CD4-positive, alpha-beta T cell treated with Interleukin-1 beta for 1 hour (primary cell): ENCODE measurements around the gene SFXN5.
"Not testable (repeated sequence)": the region's sequence is repeated elsewhere in the genome, so short reads cannot be mapped to it uniquely, and the experiment has no call there.

ENCODE experiments used
- DNase-seq, 2 donors: peaks; one replicate each; pipeline ENCODE4 v3.0.0-alpha.2; 2020 to 2022

SFXN5 gene

DNA sequence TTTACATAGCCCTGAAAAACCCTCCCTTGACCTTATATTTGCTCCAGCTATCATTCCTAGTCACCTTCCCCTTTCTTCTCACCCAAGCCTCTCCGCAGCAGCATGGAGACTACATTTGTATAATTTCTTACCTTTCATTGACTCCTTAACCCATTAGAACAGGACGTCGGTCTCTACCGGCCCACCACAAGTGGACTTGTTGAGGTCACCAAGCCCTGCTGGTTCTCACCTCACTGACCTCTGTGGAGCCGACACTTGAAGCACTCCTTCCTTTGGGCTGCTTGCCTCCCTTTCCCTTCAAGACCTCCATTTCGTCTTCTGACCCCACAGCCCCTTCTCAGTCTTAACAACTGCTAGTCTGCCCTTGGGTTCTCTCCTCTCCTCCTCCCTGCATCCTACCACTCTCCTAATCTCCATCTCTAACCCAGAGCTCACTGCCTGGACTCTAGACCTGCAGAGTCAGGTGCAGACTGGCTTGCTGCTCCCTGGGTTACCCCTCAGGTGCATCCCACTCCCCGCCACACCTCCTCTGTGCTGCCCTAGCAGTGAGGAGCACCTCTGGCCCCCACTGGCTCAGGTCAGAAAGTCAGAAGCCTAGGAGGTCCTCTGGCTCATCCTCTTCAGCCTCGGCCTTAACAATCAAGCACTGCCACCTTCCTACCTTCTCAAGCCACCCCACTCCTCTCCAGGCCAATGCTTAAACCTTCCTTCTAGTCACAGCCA, 5.3 kb upstream of the SFXN5 start:
- no peak for DNase-seq

DNA sequence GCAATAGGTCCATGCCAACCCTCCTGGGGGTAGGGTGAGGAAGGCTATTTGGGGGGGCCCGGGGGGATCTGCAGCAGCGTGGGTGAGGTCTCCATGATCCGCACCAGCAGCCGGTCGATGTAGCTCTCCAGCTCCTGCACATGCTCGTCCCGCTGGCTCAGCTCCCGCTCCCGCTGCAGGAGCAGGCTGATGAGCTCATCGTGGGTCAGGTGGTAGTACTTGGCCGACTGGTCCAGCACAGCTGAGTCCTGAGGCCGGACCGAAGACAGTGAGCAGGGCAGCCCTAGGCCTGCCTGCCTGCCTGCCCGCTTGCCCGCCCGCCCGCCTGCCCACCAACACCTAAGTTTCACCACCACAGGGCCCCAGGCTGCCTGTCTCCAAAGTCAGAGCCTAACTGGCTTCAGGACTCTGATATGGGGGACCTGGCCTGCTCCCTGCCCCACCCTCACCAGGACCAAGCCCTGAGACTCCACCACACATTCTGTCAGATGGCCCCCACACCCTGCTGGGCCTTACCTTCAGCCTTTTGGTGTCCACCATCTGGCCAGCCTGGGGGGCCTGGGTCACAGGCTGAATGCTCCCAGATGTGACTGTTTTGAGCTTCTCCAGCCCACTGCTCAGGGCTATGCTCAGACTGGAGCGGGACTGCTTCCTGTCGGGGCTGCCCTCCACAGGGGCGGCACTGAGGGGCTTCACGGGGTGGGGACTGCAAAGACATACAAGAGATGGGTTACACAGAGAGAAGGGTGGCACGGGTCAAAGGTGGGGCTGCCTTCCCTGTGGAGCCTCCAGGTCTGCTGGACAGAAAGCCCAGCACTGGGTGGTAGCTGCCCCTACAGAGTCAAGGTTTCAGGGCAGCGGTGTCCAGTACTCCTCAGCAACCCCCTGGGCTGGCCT, 4.2 kb upstream of the SFXN5 start:
- no peak for DNase-seq

DNA sequence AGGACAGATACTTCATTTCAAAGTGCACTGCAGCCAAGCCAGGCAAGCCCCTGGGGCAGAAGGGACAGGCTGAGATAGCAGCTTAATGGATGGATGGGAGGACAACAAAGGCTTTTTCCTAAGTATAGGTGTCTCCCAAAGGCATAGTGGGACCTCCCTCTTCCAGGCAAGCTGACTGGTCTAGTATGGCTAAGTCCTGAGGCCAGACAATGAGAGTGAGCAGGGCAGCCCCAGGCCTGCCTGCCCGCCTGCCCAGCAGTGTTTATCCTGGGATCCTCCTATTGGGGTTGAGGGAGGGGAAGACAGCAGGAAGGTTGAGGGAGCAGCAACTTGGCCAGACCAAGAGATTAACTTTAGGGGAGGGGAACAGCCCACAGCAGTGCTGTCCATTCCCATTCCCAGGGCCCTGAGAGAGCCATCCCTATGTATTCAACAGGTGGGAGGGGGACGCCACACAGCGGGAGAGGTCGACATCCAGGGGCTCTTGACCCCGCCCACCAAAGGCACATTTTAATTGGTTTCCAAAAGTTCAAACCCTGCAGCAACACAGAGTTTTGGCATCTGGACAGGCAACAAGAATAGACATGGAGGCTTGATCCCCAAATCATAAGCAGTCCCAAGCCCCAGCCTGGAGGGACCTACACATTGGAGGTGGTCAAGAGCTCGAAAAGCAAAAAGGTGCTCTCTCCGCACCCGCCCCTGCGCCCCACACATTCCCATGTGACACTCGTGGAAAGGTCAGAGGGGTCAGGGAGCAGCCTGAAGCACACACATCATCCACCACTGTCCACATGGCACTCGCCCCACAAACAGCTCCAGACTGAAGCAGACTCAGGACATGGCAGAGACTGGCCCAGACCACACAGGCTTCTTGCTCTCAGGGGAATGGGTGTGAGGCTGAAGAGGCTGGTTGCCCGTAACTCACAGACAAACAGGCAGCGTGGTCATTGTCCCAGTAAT, 2.9 kb upstream of the SFXN5 start:
- no peak for DNase-seq

DNA sequence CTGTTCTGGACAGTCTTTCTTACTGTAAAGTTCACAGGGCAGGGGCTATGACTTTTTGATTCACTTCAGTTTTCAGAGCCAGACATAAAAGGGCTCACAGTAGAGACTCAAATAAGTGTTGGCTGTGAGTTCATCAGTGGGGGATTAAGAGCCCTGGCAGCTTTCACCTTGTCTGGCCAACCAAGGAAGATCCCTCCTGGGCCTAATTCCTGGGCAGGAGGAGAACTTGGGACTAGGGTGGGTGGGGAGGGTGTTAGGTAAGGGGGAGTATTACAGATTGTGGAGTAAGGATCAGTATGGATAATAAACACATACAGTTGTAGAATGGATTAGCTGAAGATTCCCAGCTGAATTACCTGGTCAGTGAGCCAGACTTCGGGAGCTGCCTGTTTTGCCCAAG, 904 bp upstream of the SFXN5 start:
- DNase-seq, result no peak

DNA sequence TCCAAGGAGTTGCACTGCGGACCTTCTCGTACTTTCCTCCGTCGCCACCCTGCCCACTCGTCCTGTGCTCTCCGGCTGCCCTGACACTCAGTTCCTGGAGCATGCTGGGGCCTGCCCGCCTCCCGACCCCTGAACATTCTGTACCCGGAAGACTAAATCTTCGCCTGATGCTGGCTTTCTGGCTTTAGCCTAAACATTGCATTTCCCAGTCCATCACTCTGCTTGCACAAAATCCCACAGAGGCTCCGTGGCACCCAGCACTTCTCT, 550 bp upstream of the SFXN5 start:
- DNase-seq, result peak in 1 of 2 donors; percentile 3

DNA sequence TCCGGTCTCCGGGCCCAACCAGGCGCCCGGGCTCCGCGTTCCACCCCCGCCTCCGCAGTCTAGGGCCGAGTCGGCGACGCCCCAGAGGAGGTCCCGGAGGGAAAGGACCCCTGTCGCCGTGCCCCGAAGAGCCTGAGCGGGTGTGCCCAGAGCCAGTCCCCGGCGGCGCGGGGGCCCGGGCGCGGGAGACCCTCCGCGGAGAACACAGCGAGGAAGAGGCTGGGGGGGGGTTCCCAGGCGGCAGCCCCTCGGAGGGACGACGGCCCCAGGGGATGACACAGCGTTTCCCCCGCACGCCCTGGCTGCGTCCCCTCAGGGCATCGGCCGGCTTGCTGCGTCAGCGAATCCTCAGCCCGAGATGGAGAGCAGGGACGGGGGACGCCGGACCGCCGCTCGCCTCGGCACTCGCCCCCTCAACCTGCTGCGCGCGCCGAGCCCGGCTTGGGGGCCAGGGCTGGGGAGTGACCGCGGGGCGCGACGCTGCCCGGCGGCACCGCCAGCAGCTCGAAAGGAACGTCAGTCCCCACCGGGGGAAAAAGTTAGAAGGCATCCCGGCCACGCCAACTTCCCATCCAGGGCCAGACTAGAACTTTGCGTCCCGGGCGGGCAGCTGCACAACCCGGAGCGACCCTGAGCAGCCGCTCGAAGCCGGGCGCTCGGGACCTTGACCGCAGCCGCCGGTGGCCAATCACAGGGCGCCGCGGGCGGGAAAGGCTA, 711 bp downstream of the SFXN5 start:
- DNase-seq, result peak; percentile 9 to 25

DNA sequence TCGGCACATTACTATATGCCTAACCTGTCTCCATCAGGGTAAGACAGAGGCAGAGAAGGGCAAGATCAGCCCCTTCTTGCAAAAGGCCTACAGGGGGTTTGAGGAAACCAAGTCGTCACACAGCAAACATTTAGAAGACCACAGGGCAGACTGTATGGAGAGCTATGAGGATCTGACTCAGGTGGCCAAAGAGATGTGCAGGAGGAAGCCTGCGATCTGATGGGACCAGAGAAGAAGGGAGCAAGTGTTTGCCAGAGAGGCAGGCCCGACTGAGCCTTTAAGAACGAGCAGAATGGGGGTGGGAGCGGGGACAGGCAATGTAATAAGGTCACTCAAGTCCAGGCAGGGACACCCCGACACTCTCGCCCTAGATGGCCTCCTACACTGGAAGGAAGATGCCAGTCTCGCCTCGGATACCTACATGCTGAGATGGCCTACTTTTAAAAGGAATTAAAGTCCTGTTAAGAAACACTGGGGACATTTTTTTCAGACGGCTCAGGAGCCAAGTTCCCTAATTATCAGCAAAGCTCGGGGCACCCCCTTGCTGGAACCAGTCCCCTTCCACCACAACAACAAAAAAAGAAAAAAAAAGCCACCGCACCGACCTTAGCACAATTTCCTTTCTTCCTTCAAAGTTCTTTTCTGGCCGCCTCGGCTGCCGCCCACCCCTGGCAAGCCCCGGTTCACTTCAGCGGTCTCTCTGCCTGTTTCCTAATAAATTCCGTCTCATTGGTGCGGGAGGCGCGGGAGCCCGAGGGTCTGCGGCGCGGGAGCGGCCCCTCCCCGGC, 1.5 kb downstream of the SFXN5 start:
- peak in 1 of 2 donors; percentile 11 for DNase-seq

DNA sequence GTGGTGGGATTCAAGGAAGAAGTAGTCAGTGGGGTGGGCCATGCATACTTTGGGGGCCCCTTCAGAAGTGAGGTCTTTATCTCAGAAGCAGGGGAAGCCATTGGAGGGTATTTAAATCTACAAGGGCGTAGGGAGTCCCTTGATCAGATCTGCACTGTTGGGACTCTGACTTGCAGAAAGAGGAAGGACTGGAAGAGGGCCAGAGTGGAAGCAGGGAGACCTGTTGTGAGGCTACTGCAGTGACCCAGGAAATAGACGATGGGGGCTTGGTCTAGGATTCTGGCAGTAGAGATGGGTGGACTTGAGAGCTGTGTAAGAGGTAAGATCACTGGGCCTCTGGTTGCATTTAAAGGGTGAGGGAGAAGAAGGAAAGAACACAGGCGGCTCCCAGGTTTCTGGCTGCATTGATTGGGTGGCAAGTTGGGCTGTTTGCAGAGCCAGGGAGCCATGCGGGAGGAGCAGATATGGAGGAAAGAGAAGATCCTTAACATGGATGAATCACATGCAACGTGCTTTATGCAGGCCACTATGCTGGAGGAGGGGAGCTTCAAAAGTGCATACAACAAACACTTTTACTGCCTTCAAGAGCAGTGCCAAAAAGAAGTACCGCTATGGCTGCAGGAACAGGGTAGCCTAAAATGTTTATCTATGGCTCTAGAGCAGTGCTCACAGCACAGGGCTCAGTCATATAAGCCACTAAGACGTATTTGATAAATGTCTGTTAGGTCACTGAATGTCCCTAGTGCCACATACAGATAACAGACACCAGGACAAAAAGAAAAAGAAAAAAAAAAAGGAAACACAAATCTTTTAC, 2.3 kb downstream of the SFXN5 start:
- DNase-seq, result no peak

DNA sequence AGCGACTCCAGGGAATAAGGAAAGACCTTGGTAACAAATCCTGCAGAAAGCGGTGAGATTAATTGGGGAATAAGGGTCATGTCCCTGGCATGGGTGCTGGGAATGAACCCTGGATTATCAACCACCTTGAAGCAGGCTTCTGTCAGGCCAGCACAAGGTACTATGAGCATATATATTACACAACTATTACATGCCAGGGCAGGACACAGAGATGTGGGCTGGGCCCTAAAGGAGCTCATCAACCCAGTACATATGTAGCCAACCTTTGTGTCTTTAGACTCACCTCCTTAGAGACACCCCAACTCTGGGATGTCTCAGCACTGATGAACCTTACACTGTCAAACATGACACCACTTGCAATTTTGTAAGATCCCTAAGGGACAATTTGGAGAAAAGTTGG, 3.4 kb downstream of the SFXN5 start:
- no peak for DNase-seq

DNA sequence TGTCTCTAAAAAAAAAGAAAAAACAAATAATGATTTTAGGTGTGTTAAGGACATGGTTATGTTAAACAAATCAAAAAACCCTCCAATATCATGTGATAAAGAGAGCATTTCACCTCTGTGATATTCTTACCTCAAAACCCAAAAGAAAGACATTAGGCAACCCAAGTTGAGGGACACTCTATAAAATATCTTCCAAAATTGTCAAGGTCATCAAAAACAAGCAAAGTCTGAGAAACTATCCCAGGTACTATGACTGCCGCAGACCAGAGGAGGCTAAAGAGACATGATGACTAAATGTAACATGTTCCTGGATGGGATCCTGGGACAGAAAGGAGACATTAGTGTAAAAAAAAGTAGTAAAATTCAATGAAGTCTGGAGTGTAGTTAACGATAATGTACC, 4.5 kb downstream of the SFXN5 start:
- no peak for DNase-seq

DNA sequence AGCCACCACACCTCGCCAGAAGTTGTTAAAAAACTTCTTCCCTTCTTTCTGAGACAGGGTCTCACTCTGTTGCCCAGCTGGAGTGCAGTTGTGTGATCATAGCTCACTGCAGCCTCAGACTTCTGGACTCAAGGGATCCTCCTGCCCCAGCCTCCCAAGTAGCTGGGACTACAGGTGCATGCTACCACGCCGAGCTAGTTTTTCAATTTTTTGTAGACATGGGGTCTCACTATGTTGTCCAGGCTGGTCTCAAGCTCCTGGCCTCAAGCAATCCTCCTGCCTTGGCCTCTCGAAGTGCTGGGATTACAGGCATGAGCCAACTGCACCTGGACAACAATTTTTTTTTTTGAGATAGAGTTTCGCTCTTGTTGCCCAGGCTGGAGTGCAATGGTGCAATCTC, 6.4 kb downstream of the SFXN5 start:
- not testable (repeated sequence) for DNase-seq

DNA sequence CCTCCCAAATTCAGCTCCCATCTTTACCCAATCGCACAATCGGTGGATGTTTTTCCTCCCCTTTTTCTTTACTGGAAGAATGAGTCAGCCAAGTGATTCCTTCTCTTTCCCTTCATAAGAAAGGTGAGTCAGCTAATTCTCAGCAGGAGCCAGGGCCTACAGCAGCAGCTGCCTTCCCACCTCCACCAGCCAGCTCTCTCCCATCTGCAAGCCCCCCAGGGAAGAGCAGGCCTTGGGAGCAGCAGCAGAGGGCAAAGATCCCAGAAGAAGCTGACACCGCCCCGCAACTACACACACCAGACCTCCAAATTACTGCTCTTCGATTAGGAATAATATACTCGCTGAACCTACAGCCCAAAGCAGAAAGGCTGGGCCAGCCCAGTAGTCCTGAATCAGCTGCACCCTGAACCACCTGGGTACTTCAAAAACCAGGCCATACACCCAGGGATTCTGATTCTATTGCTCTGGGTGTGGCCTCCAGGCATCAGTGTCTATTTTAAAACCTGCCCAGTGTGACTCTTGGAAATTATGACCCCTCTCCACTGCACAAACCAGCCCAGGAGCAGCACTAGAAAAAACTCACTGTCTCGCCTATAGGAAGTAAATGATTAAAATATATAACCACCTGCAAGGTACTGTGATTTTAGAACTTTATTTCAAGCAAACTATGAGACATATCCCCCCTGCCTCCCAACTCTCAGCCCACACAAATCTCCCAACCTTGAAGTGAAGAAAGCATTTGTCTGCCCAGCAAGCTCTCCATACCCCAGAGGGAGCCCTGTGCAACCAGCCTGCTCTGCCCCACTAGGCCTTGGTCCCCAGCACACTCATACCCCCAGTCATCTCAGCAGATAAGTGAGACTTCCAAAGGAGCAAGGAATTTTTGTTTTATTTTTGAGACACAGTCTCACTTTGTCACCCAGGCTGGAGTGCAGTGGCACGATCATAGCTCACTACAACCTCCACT, 7.3 kb downstream of the SFXN5 start:
- DNase-seq, result no peak

DNA sequence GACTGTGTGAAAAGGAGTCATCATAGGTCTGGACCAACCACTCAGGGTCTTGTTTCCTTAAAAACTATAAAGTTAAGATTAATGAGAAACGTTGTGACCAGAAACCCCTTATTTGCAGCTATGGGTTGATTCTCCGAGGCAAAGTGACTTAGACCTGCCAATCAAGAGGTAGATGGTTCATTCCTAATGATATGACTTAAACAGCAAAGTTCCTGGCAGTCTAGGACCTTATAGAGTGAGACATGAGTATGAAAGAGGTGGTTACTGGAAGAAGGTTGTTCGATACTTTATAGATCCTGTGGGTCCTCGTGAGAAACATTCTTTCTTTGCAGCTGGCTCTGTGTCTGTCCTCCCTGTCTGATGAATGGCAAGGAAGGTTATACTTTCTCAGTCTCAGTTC, 8.0 kb downstream of the SFXN5 start:
- no peak for DNase-seq

DNA sequence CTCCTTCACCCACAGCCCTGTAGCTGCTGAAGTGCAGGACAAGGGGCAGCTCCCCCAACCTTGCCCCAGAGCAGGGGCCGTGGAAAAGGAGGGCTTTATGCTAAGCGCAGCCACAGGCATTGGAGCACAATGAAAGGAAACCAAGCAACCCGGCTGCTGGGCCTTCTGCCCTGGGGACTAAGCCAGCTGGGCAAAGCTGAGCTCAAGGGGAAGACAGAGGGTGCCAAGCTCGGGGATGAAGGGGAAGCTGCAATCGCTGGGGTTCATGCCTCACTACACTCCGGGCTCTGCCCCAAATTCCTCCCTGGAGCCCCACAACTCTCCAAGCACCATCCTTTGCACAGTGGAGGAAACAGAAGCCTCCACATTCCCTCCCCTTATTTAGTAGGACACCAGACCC, 12.4 kb downstream of the SFXN5 start:
- no peak for DNase-seq

DNA sequence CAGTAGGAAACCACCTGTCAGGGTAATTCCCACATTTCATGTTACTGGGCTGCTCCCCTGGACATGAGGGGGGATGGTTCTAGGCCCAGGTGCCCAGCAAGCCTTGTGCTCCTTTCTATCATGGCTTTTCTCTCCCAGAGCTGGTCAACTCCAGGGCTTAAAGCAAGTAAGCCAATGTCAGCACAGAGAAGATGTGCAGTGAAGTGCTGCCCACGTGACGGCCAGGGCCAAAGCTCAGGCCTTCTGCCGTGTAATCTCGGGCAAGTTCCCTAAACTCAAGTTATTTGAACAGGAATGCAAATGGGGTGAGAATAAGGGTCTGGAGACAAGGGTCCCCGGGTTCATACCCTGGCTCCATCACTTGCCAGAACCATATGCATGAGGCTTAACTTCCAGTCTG, 16.5 kb downstream of the SFXN5 start:
- DNase-seq, result no peak

DNA sequence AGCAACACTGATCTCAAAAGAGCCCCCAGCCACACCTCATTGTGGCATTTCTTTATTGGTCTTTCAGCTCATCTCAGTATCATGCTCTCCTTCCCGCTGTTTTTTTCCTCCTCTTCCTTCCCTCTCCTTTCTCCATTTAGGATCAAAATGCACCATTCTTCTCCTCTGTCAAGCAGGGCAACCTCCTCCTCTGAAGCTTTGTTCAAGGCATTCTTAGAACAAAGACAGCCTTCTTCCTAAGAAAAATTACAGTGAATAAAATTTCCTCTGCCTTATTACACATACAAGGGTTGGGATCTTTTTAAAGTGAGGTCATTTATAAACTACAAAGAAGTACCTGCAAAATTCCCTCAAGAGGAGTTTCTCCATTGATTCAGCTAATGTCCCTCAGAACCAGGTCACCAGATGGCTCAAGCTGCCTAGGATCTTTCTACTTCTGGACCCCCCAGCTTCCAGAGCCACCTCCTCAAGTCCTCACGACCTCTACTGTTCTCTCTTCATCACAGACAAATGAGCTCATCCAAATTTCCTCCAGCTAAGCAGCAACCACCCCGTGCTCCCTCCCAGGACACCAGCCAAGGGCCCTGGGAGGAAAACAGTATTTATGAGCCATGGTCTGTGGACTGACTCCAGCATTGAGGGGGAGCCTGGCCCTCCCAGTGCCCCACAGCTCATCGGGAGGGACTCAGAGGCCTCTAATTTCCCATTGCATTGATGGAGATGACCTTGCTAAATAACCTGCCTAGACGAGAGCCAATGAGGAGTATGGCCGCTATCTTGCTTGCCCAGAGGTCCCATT, 18.0 kb downstream of the SFXN5 start:
- DNase-seq, result no peak

DNA sequence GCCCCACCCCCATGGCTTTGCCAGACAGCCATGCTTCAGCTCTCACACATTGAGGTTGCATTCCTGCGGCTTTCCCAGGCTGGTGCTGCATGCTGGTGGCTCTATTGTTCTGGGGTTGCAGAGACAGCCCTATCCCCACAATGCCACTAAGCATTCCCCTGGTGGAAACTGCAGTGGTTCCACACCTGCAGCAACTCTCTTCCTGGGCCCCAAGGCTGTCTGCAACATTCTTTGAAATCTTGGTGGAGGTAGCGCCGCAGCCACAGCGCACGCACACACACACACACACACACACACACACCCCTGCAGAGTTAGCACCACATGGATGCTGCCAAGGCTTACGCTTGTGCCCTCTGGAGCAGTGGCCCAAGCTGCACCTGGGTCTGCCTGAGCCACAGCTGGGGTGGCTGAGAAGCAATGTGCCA, 21.4 kb downstream of the SFXN5 start:
- no peak for DNase-seq

DNA sequence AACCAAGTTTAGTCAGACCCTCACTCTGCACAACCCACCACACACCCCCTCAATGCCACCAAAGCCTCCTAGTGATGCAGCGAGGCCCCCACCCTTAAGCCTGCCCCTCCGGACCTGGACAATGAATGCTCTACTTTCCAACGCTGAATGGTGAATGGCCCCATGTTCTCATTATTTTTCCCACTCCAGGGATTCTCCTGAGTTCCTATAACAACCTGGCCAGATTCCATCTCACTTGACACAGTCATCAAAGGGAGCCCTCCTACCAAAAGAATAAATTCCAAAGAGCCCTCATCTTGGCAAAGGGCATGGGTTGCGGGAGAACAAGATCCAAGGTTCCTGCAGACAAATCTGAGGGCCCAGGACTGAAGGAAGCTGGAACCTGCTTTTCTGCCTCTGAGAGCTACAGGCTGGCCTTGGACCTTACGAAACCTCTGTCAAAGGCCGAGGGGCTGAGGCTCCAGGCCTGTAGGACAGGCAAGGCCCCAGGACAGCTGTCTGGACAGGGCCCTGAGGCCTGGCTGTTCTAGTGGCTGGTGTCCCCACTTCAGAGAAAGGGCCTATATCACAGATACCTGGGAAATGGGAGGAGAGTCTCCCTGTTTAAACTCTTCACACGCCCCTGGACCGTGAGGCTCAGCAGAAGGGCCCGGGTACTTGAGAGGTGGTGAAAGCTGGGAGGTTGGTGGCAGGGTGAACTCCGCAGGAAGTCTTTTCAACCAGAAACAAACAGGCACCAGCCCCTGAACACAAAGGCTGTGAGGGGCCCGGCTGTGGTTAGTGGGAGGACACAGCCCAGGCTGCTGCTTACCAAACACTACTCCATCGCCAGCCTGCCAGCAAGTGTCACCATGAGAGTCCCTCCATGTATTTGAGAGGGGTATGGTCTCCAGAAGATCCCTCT, 27.3 kb downstream of the SFXN5 start:
- DNase-seq, result no peak
